ENCODE data around the gene HMBS.

DNA sequence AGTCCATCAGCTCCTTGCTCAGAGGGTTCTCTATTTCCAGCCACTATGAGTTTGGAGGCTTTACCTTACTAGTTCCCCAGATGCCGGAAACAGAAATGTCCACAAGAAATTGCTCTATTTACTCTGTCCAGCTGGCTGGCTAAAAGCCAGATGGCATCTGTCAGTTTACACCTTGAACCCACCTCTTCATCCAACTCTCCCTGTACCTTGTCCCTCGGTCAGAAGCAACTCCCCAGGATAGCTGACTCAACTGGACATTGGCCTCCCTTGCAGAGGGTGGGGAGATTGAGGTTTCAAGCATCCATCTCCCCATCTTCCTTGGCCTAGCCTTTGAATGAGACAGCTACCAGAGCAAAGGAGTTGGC, 24.2 kb downstream of the HMBS start:
- TF ChIP-seq EZH2 (IDR thresholded peaks at IDR 0.05; ENCODE audit: insufficient read depth, poor library complexity, severe bottlenecking): no peak
- no peak for TF ChIP-seq EZH2phosphoT487 (IDR thresholded peaks at IDR 0.05; ENCODE audit: insufficient read depth, low read depth)

Data from GM23248 (cell line).